Measurements from ENCODE around the gene CCDC195.

DNA sequence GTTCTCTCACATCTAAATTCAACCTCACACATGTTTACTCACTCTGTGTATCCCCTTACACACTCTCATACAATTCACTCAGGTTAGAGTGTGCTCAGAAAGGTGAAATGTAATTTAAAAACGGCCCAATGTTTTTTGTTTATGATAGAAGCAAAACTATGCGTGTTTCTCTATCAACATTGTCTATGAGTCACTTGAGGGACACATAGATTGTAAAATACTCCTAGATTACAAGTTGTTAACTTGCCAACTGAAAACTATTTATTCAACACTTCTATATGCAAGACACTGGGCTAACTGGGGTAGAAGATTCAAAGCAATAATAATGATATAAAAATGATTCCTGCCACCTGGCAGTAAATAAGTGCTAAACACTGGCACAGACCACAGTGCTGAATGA is 24.6 kb downstream of the CCDC195 start:
- TF ChIP-seq, protein P1, sequence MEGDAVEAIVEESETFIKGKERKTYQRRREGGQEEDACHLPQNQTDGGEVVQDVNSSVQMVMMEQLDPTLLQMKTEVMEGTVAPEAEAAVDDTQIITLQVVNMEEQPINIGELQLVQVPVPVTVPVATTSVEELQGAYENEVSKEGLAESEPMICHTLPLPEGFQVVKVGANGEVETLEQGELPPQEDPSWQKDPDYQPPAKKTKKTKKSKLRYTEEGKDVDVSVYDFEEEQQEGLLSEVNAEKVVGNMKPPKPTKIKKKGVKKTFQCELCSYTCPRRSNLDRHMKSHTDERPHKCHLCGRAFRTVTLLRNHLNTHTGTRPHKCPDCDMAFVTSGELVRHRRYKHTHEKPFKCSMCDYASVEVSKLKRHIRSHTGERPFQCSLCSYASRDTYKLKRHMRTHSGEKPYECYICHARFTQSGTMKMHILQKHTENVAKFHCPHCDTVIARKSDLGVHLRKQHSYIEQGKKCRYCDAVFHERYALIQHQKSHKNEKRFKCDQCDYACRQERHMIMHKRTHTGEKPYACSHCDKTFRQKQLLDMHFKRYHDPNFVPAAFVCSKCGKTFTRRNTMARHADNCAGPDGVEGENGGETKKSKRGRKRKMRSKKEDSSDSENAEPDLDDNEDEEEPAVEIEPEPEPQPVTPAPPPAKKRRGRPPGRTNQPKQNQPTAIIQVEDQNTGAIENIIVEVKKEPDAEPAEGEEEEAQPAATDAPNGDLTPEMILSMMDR (IDR thresholded peaks at IDR 0.05; ENCODE audit: low read length) = no peak
- no peak for TF ChIP-seq EZH2 (IDR thresholded peaks at IDR 0.05; ENCODE audit: borderline replicate concordance, low read length)

Data from OCI-LY1 (cell line).